OCI-LY7 (cell line): Measurements from ENCODE around the gene CNIH1.

ENCODE experiments used
- CTCF ChIP-seq: fragments of 200-600 bp; sonication (generic); conservative IDR thresholded peaks from 2 replicates; pipeline ENCODE4 v1.5.1; 2014; ENCODE audit warnings: mild to moderate bottlenecking, antibody characterized with exemption, low read length, moderate library complexity, mixed read lengths
- EZH2phosphoT487 ChIP-seq: fragments of 200-600 bp; sonication (generic); IDR thresholded peaks from 2 replicates; pipeline ENCODE4 v1.6.1; 2018; ENCODE audit warnings: low read depth, borderline replicate concordance, mild to moderate bottlenecking, mixed run types, antibody characterized with exemption, low read length, moderate library complexity, mixed read lengths

GRCh38 chr14:54474232-54474793 lies 33.1 kb upstream of the CNIH1 start:
- TF ChIP-seq CTCF, result no peak
- TF ChIP-seq EZH2phosphoT487, result no peak
